Activated CD8-positive, alpha-beta memory T cell treated with anti-CD3 and anti-CD28 coated beads for 36 hours (primary cell): ENCODE measurements around the gene PTGDR. TPM values are rescaled to one million over a fixed set of nuclear protein-coding genes. Genes with fewer than 3 reads are reported as not detected.

Source experiments
- CTCF ChIA-PET: fragments of 350-600 bp; sonication (Branson Sonifier 250); formaldehyde crosslinking; loops from one replicate; lab custom pipeline; 2021; ENCODE audit warnings: antibody characterized with exemption; lab: Charles Lee
- POLR2A ChIA-PET: fragments of 350-600 bp; sonication (Branson Sonifier 250); formaldehyde crosslinking; loops from one replicate; lab custom pipeline; 2021; ENCODE audit warnings: antibody characterized with exemption; lab: Charles Lee
- total RNA-seq, 2 experiments: library from RNA; stranded (reverse); gene quantifications; one replicate each; pipeline ENCODE4 v1.2.3, GENCODE V29; 2021

Gene PTGDR
- total RNA-seq, 2 experiments from 2014 or later, result 0.34 to 0.74 TPM

- POLR2A ChIA-PET, result no interaction called here
- CTCF ChIA-PET, result interaction anchor here (0.6 kb wide), 1 partner anchor 16 kb away, joined by 3 read pairs; no protein-coding TSS in a partner anchor
Measured at GRCh38 chr14:52303236-52303635, 35.7 kb downstream of the PTGDR start.

- ChIA-PET CTCF (interaction anchor here (0.6 to 1.2 kb wide), 2 partner anchors 11 to 388 kb away, joined by 3 read pairs; no protein-coding TSS in a partner anchor), POLR2A (no interaction called here)
Measured at GRCh38 chr14:52304248-52304904, 36.9 kb downstream of the PTGDR start.

- ChIA-PET CTCF (interaction anchor here (0.7 to 1.2 kb wide), 2 partner anchors 11 to 164 kb away, joined by 3 to 5 read pairs; no protein-coding TSS in a partner anchor), POLR2A (no interaction called here)
Measured at GRCh38 chr14:52305014-52305413, 37.5 kb downstream of the PTGDR start.

- ChIA-PET CTCF (no interaction called here), POLR2A (no interaction called here)
Measured at GRCh38 chr14:52307376-52307775, 39.9 kb downstream of the PTGDR start.

- CTCF ChIA-PET, result no interaction called here
- POLR2A ChIA-PET, result no interaction called here
Measured at GRCh38 chr14:52307905-52308304, 40.4 kb downstream of the PTGDR start.

GRCh38 chr14:52310541-52310940 lies 43.0 kb downstream of the PTGDR start:
- POLR2A ChIA-PET, result no interaction called here

GRCh38 chr14:52312931-52313355 lies 45.4 kb downstream of the PTGDR start:
- ChIA-PET CTCF (no interaction called here), POLR2A (interaction anchor here (2.4 kb wide), 1 partner anchor 38 kb away, joined by 12 read pairs; no protein-coding TSS in a partner anchor)

More at GRCh38 chr14:52310541-52310940, 43.0 kb downstream of the PTGDR start:
- CTCF ChIA-PET, result interaction anchor here (1.3 to 1.7 kb wide), 2 partner anchors 15 to 21 kb away, joined by 4 read pairs; no protein-coding TSS in a partner anchor

- POLR2A ChIA-PET, result interaction anchor here (1.6 to 2.4 kb wide), 4 partner anchors 11 to 90 kb away, joined by 7 to 12 read pairs (median 8); no protein-coding TSS in a partner anchor
- CTCF ChIA-PET, result interaction anchor here (1.8 kb wide), 1 partner anchor 12 kb away, joined by 7 read pairs; no protein-coding TSS in a partner anchor
Measured at GRCh38 chr14:52313462-52313861, 46.0 kb downstream of the PTGDR start.

- CTCF ChIA-PET, result interaction anchor here (1.8 kb wide), 1 partner anchor 11 kb away, joined by 7 read pairs; no protein-coding TSS in a partner anchor
- POLR2A ChIA-PET, result interaction anchor here (0.7 to 2.4 kb wide), 5 partner anchors 11 to 239 kb away, joined by 3 to 12 read pairs (median 8); partner anchors contain the start of genes GPR137C and TXNDC16
Measured at GRCh38 chr14:52313903-52314594, 46.6 kb downstream of the PTGDR start, which contains the start of gene PTGER2. TSS of gene PTGER2 (plus strand) at chr14:52314312. CDS start at chr14:52314549, 237 bp downstream.

GRCh38 chr14:52314595-52315354 lies 47.3 kb downstream of the PTGDR start:
- ChIA-PET CTCF (interaction anchor here (1.3 to 1.8 kb wide), 2 partner anchors 10 kb away, joined by 3 to 7 read pairs; no protein-coding TSS in a partner anchor), POLR2A (interaction anchor here (0.7 to 2.4 kb wide), 5 partner anchors 10 to 238 kb away, joined by 3 to 12 read pairs (median 8); partner anchors contain the start of genes GPR137C and TXNDC16)

- ChIA-PET POLR2A (interaction anchor here (2.4 kb wide), 1 partner anchor 36 kb away, joined by 12 read pairs; no protein-coding TSS in a partner anchor), CTCF (interaction anchor here (1.3 kb wide), 1 partner anchor 10 kb away, joined by 3 read pairs; no protein-coding TSS in a partner anchor)
Measured at GRCh38 chr14:52315355-52315718, 47.8 kb downstream of the PTGDR start.

GRCh38 chr14:52318062-52318461 lies 50.6 kb downstream of the PTGDR start:
- ChIA-PET POLR2A (interaction anchor here (1.9 kb wide), 1 partner anchor 9 kb away, joined by 4 read pairs; no protein-coding TSS in a partner anchor), CTCF (interaction anchor here (1.3 to 2.3 kb wide), 2 partner anchors 9 to 17 kb away, joined by 4 to 9 read pairs; no protein-coding TSS in a partner anchor)

- CTCF ChIA-PET, result interaction anchor here (2.3 kb wide), 1 partner anchor 8 kb away, joined by 9 read pairs; no protein-coding TSS in a partner anchor
- POLR2A ChIA-PET, result interaction anchor here (1.9 kb wide), 1 partner anchor 8 kb away, joined by 4 read pairs; no protein-coding TSS in a partner anchor
Measured at GRCh38 chr14:52318826-52319645, 51.5 kb downstream of the PTGDR start.

GRCh38 chr14:52319919-52320318 lies 52.4 kb downstream of the PTGDR start:
- CTCF ChIA-PET, result no interaction called here
- POLR2A ChIA-PET, result no interaction called here

- CTCF ChIA-PET, result interaction anchor here (0.9 to 2.3 kb wide), 4 partner anchors 11 to 75 kb away, joined by 3 to 7 read pairs (median 4); partner anchors contain the start of gene PTGER2
- POLR2A ChIA-PET, result interaction anchor here (2.7 kb wide), 1 partner anchor 11 kb away, joined by 7 read pairs; the partner anchor contains the start of gene PTGER2
Measured at GRCh38 chr14:52325126-52325525, 57.6 kb downstream of the PTGDR start.

- ChIA-PET CTCF (interaction anchor here (0.9 to 2.3 kb wide), 4 partner anchors 8 to 74 kb away, joined by 4 to 9 read pairs (median 6); partner anchors contain the start of gene PTGER2), POLR2A (interaction anchor here (2.7 kb wide), 1 partner anchor 12 kb away, joined by 7 read pairs; the partner anchor contains the start of gene PTGER2)
Measured at GRCh38 chr14:52325630-52326029, 58.1 kb downstream of the PTGDR start.
